Esophagus muscularis mucosa (tissue), 4 donors: ENCODE results near the gene KCNK16. TPM values are rescaled to one million over a fixed set of nuclear protein-coding genes. Genes with fewer than 3 reads are reported as not detected.

Experiments
- DNase-seq: peaks from one replicate; pipeline ENCODE4 v3.0.0-alpha.2; 2017; ENCODE audit errors: extremely low spot score
- H3K27ac ChIP-seq, 4 donors: fragments of 200-600 bp; sonication (generic); replicated peaks in 1 of 4; 1 replicate in 3 of 4; 2 replicates in 1 of 4; pipeline ENCODE4 v1.5.1; 2016 to 2019; ENCODE audit warnings: mild to moderate bottlenecking in 1 of 4
- H3K27me3 ChIP-seq, 4 donors: fragments of 200-600 bp; sonication (generic); one replicate each; pipeline versions ENCODE4 v1.5.1 to v1.6.0; 2016 to 2019
- H3K36me3 ChIP-seq, 4 donors: fragments of 200-600 bp; sonication (generic); one replicate each; pipeline ENCODE4 v1.5.1; 2016 to 2019
- H3K4me1 ChIP-seq, 4 donors: fragments of 200-600 bp; sonication (generic); one replicate each; pipeline ENCODE4 v1.5.1; 2016 to 2019
- H3K4me3 ChIP-seq, 4 donors: fragments of 200-600 bp; sonication (generic); 1 replicate in 2 of 4; 2 replicates in 2 of 4; pipeline ENCODE4 v1.5.1; 2016 to 2019; ENCODE audit warnings: mild to moderate bottlenecking in 4 of 4, moderate library complexity in 1 of 4
- H3K9me3 ChIP-seq, 4 donors: fragments of 200-600 bp; sonication (generic); 1 replicate in 3 of 4; 2 replicates in 1 of 4; pipeline ENCODE4 v1.5.1; 2016 to 2019
- EP300 ChIP-seq: sonication (generic); formaldehyde crosslinking; IDR thresholded peaks from one replicate; pipeline ENCODE4 v1.6.1; 2017; ENCODE audit warnings: antibody characterized with exemption
- POLR2A ChIP-seq: fragments of 450-650 bp; IDR thresholded peaks from one replicate; pipeline ENCODE4 v1.6.1; 2017; ENCODE audit warnings: antibody characterized with exemption, moderate library complexity, mild to moderate bottlenecking, low read depth
- POLR2AphosphoS5 ChIP-seq, 2 donors: sonication (generic); formaldehyde crosslinking; IDR thresholded peaks; one replicate each; pipeline ENCODE4 v1.6.1; 2017; ENCODE audit warnings: antibody characterized with exemption in 2 of 2
- WGBS: methylation state at CpG from one replicate; pipeline ENCODE4 v1.1.5; 2018; 5-methylcytosine and 5-hydroxymethylcytosine counted together
- intact Hi-C: fragments of 100-400 bp; cut with DNase I; formaldehyde crosslinking; loops from one replicate; pipeline ENCODE4 v1.15.1; 2023
- total RNA-seq, 4 donors: library from RNA; depleted of rRNA; stranded (reverse); fragments of >200 nt; gene quantifications; one replicate each; pipeline versions ENCODE4 v1.1.0 to v1.2.1, GENCODE V29; 2016
- TF ChIP-seq, protein P1 (sequence below), 3 experiments: fragments of 200-600 bp in 2 of 3; fragments of 450-650 bp in 1 of 3; sonication (generic) in 2 of 3; IDR thresholded peaks; one replicate each; pipeline ENCODE4 v1.5.1; 2017 to 2019; ENCODE audit warnings: antibody characterized with exemption in 3 of 3, mild to moderate bottlenecking in 2 of 3, moderate library complexity in 1 of 3

The KCNK16 gene
- total RNA-seq, 4 donors from 2014 or later: not detected

DNA sequence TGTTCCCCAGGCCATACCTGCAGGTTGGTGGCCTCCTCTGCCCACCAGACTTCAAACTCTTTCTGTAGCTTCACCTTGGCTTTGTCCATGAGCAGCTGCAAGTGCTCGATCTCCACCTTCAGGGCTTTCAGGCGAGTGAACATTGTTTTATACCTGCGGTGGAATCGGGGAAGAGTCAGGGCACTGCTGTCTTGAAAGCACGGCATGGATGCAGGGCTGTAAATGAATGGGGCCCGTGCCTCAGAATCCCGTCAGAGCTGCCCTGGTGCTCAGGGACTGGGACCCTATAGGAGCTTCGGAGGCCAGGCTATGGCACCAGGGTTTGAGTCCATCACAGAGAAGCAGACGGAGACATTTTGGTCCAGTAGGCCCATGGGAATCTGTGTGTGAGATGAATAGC lies 37.9 kb upstream of the KCNK16 start:
- no peaks in the 10 kb centered on the region for H3K9me3 ChIP-seq
- no peak overlapping the region for H3K27ac ChIP-seq
- H3K4me3 ChIP-seq: no peak overlapping the region
- H3K36me3 ChIP-seq: no peaks in the 10 kb centered on the region
- peaks cover 5 to 16% (median 13%) of the 10 kb centered on the region in 4 donors for H3K4me1 ChIP-seq
- 96% methylated on average over 8 of the region's 9 CpGs for whole genome bisulfite sequencing
- DNase-seq: no peak
- TF ChIP-seq EP300: no peak
- no peaks in the 10 kb centered on the region for H3K27me3 ChIP-seq
- intact Hi-C loops: loop anchor here (5.0 kb wide), 1 partner anchor 947 kb away; no protein-coding TSS in a partner anchor

DNA sequence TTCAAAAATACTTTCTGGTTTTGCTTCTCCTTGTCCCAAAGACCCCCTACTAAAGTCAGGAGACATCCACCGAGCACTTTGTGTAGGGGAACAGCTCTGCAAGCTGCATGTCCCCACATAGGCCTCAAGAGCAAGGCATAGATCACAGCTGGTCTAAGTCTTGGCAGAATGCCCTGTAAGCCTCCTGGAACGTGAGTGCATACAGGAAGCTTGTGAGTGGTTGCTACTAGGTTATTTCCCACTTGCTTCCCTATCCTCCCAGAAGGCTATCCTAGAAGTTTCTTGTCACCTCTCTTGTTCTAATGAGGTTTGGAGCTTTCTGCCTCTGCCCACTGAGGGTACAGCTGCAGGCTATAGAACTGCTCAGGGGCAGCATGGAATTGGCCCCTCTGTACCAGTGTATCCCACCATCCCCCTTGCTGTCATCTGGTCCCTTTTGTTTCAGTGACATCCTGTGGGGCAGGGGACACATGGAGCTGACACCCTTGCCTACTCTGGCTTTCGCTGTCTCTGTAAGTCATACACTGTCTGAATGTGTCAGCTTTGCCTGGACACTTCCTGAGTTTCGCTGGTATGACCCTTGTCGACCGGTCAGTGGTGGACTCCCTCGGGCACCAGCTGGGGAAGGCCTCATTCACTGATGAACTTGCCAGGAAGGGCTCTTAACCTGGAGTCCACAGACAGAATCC lies 35.6 kb upstream of the KCNK16 start:
- H3K27me3 ChIP-seq: no peaks in the 10 kb centered on the region
- no peak for TF ChIP-seq EP300
- no peak for TF ChIP-seq POLR2A
- no peak for TF ChIP-seq POLR2AphosphoS5 (IDR thresholded peaks at IDR 0.05)
- TF ChIP-seq, protein P1, sequence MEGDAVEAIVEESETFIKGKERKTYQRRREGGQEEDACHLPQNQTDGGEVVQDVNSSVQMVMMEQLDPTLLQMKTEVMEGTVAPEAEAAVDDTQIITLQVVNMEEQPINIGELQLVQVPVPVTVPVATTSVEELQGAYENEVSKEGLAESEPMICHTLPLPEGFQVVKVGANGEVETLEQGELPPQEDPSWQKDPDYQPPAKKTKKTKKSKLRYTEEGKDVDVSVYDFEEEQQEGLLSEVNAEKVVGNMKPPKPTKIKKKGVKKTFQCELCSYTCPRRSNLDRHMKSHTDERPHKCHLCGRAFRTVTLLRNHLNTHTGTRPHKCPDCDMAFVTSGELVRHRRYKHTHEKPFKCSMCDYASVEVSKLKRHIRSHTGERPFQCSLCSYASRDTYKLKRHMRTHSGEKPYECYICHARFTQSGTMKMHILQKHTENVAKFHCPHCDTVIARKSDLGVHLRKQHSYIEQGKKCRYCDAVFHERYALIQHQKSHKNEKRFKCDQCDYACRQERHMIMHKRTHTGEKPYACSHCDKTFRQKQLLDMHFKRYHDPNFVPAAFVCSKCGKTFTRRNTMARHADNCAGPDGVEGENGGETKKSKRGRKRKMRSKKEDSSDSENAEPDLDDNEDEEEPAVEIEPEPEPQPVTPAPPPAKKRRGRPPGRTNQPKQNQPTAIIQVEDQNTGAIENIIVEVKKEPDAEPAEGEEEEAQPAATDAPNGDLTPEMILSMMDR (IDR thresholded peaks at IDR 0.05): no peak
- H3K27ac ChIP-seq: no peak overlapping the region
- no peaks in the 10 kb centered on the region for H3K9me3 ChIP-seq
- intact Hi-C loops: no loop called here
- H3K4me1 ChIP-seq: peaks cover 5 to 16% (median 13%) of the 10 kb centered on the region in 4 donors
- DNase-seq: no peak
- H3K36me3 ChIP-seq: no peaks in the 10 kb centered on the region
- no peak overlapping the region for H3K4me3 ChIP-seq
- 58% methylated on average over 4 of the region's 7 CpGs for WGBS

DNA sequence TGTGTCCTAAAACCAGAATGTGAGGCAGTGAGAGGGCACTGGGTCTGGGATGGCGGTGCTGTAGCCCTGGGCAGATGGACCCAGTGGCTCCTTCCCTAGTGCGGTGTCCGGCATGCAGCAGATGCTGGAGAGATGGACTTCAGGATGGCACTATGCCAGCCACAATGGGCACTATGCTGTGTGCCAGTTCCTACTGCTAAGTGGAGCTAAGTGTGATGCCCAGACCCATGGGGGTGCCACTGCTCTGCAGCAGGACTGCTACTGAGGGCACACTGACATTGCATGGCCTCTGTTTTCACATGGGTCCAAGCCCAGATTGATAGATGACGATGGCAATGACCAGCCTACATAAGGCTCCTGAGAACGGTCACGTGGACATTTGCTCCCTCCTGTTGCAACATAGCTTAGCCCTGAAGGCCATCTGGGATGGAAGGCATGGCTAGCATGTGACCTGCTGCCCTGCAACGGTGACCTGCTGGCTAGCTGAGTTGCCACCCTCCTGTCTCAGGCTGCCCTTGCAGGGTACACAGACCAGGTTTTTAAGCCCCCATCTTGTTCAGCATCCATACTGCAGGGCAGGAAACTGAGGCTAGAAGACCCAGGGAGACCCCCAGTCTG lies 31.3 kb upstream of the KCNK16 start:
- intact Hi-C loops: no loop called here
- Histone ChIP-seq H3K27me3 (no peaks in the 10 kb centered on the region), H3K27ac (no peak overlapping the region), H3K4me1 (peaks cover 0 to 7% (median 2%) of the 10 kb centered on the region in 4 donors), H3K4me3 (no peak overlapping the region), H3K36me3 (no peaks in the 10 kb centered on the region), H3K9me3 (no peaks in the 10 kb centered on the region)
- no peak for TF ChIP-seq POLR2AphosphoS5 (IDR thresholded peaks at IDR 0.05)
- no peak for TF ChIP-seq POLR2A
- TF ChIP-seq EP300: no peak
- TF ChIP-seq, protein P1 (IDR thresholded peaks at IDR 0.05): no peak
- WGBS: 100% methylated on average over 4 of the region's 7 CpGs
- no peak for DNase-seq

DNA sequence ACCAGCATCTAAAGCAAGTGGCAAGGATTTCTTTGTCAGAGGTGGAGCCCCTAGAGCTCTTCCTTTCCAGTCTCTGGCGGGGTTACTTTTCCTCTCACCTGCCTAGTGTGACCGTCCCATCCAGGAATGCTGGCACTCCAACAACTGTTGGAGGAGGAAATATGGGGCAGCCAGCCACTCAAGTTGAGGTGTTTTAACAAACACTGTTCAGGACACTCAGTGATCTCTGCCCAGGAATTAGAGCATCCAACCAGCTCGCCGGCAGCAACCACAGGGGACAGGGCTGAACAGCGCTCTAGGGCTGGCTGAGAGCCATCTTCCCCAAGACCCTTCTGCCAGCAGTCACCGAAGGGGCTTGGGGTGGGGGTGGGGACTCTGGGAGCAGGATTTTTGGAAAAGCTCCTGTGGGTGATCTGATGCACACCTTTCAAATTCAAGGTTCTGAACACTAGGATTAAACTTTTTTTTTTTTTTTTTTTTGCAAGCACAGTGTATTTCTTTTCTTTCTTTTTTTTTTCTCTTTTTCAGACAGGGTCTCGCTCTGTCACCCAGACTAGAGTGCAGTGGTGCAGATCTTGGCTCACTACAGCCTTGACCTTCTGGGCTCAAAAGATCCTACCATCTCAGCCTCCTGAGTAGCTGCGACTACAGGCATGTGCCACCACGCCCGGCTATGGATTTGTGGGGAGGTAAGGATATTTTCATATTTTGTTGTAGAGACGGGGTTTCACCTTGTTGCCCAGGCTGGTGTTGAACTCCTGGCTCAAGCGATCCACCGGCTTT lies 28.4 kb upstream of the KCNK16 start:
- no peak overlapping the region for H3K4me3 ChIP-seq
- TF ChIP-seq POLR2A (no peak), POLR2AphosphoS5 (IDR thresholded peaks at IDR 0.05) (no peak), EP300 (no peak)
- TF ChIP-seq, protein P1 (IDR thresholded peaks at IDR 0.05): no peak
- no peaks in the 10 kb centered on the region for H3K36me3 ChIP-seq
- no peaks in the 10 kb centered on the region for H3K9me3 ChIP-seq
- no peak for DNase-seq
- 91% methylated on average over 13 of the region's 13 CpGs for WGBS
- H3K4me1 ChIP-seq: no peaks in the 10 kb centered on the region
- no peak overlapping the region for H3K27ac ChIP-seq
- intact Hi-C loops: no loop called here
- H3K27me3 ChIP-seq: no peaks in the 10 kb centered on the region

DNA sequence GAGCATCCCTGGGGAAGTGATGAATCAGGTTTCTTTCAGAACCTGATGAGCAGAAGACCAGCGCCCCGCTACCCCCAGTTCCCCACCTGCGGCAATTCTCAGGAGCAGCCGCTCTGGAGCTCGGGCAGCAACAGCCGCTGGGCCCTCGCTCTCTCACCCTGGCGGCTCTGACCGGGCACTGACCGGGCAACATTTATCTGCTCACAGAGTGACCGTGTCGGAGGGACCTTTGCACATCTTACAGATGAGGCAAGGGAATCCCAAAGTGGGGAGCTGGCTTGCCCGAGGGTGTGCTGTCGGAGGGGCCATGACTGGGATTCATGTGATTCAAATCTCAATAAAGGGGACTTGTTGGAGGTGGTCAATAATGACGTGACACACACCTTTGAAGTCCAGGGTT lies 26.2 kb upstream of the KCNK16 start:
- Histone ChIP-seq H3K27me3 (no peaks in the 10 kb centered on the region), H3K36me3 (no peaks in the 10 kb centered on the region), H3K4me3 (no peak overlapping the region), H3K9me3 (no peaks in the 10 kb centered on the region), H3K4me1 (no peaks in the 10 kb centered on the region), H3K27ac (no peak overlapping the region)
- intact Hi-C loops: loop anchor here (5.0 to 10.0 kb wide), 2 partner anchors 959 to 1676 kb away; no protein-coding TSS in a partner anchor
- TF ChIP-seq EP300 (no peak), POLR2A (no peak), POLR2AphosphoS5 (IDR thresholded peaks at IDR 0.05) (no peak)
- TF ChIP-seq, protein P1 (IDR thresholded peaks at IDR 0.05): no peak
- WGBS: 100% methylated on average over 3 of the region's 15 CpGs
- no peak for DNase-seq
